ENCODE results near the gene SERPINA5.

The SERPINA5 gene

GRCh38 chr14:94581127-94581999 lies at the start of gene SERPINA5:
TSS of gene SERPINA5 (plus strand) at chr14:94581426. CDS start at chr14:94587363, 5,937 bp downstream.
- no peak for DNase-seq (ENCODE audit: low read depth in 2 of 2)

GRCh38 chr14:94532447-94532846 lies 48.8 kb upstream of the SERPINA5 start:
- no peak for DNase-seq (ENCODE audit: low read depth in 2 of 2)

GRCh38 chr14:94535506-94535905 lies 45.7 kb upstream of the SERPINA5 start:
- DNase-seq (ENCODE audit: low read depth in 2 of 2) = no peak

- no peak for DNase-seq (ENCODE audit: low read depth in 2 of 2)
These were observed 44.4 kb upstream of the SERPINA5 start for GRCh38 chr14:94536836-94537235.

- DNase-seq (ENCODE audit: low read depth in 2 of 2) = no peak
These were observed 43.0 kb upstream of the SERPINA5 start for GRCh38 chr14:94538070-94538740.

- no peak for DNase-seq (ENCODE audit: low read depth in 2 of 2)
These were observed 42.0 kb upstream of the SERPINA5 start for GRCh38 chr14:94539181-94539580.

- DNase-seq (ENCODE audit: low read depth in 2 of 2) = no peak
These were observed 41.0 kb upstream of the SERPINA5 start for GRCh38 chr14:94540031-94540794.

GRCh38 chr14:94541234-94541975 lies 39.8 kb upstream of the SERPINA5 start:
- DNase-seq (ENCODE audit: low read depth in 2 of 2) = no peak

- DNase-seq (ENCODE audit: low read depth in 2 of 2) = peak; percentile 11 to 21
These were observed 39.0 kb upstream of the SERPINA5 start for GRCh38 chr14:94542111-94542810.

GRCh38 chr14:94542811-94543440 lies 38.3 kb upstream of the SERPINA5 start:
- DNase-seq (ENCODE audit: low read depth in 2 of 2) = no peak

- no peak for DNase-seq (ENCODE audit: low read depth in 2 of 2)
These were observed 37.6 kb upstream of the SERPINA5 start for GRCh38 chr14:94543449-94544124.

- no peak for DNase-seq (ENCODE audit: low read depth in 2 of 2)
These were observed 36.5 kb upstream of the SERPINA5 start for GRCh38 chr14:94544726-94545125.

GRCh38 chr14:94545131-94545841 lies 35.9 kb upstream of the SERPINA5 start:
- no peak for DNase-seq (ENCODE audit: low read depth in 2 of 2)

- DNase-seq (ENCODE audit: low read depth in 2 of 2) = no peak
These were observed 34.0 kb upstream of the SERPINA5 start for GRCh38 chr14:94547151-94547680.

- DNase-seq (ENCODE audit: low read depth in 2 of 2) = no peak
These were observed 33.5 kb upstream of the SERPINA5 start for GRCh38 chr14:94547726-94548125.

GRCh38 chr14:94548131-94548998 lies 32.9 kb upstream of the SERPINA5 start:
- DNase-seq (ENCODE audit: low read depth in 2 of 2) = no peak

GRCh38 chr14:94548999-94549985 lies 31.9 kb upstream of the SERPINA5 start:
- DNase-seq (ENCODE audit: low read depth in 2 of 2) = peak; percentile 8 to 15

All from fibroblast of skin of left quadriceps (primary cell).